Neural cell (in vitro differentiated cells): ENCODE results near the gene RCAN1.

Experiments used
- CTCF ChIP-seq: fragments of 450-650 bp; IDR thresholded peaks from 2 replicates; pipeline ENCODE4 v1.5.1; 2014; ENCODE audit warnings: antibody characterized with exemption, mild to moderate bottlenecking, moderate library complexity; ENCODE audit not compliant: poor library complexity, severe bottlenecking
- EP300 ChIP-seq: fragments of 450-650 bp; conservative IDR thresholded peaks from 2 replicates; pipeline ENCODE4 v1.6.1; 2014; ENCODE audit warnings: antibody characterized with exemption, mild to moderate bottlenecking, moderate library complexity; ENCODE audit not compliant: poor library complexity, severe bottlenecking

- TF ChIP-seq CTCF (no peak), EP300 (no peak)
Measured at GRCh38 chr21:34498623-34499022, 116.3 kb downstream of the RCAN1 start.
